Esophagus mucosa (tissue), 1 donor: ENCODE measurements around the gene MDP1. TPM values are rescaled to one million over a fixed set of nuclear protein-coding genes. Genes with fewer than 3 reads are reported as not detected.

Source experiments
- ATAC-seq: fragments of 200-7000 bp; cut with Tn5 transposase; one replicate; pipeline ENCODE4 v1.9.1; 2020
- total RNA-seq: library from RNA; stranded (reverse); gene quantifications from one replicate; pipeline ENCODE4 v1.2.4, GENCODE V29; 2023
- donor health status: DM: yes; HTN: yes; CAD: no.

The MDP1 gene
- total RNA-seq, 1 donor from 2014 or later, result 9.5 TPM

DNA sequence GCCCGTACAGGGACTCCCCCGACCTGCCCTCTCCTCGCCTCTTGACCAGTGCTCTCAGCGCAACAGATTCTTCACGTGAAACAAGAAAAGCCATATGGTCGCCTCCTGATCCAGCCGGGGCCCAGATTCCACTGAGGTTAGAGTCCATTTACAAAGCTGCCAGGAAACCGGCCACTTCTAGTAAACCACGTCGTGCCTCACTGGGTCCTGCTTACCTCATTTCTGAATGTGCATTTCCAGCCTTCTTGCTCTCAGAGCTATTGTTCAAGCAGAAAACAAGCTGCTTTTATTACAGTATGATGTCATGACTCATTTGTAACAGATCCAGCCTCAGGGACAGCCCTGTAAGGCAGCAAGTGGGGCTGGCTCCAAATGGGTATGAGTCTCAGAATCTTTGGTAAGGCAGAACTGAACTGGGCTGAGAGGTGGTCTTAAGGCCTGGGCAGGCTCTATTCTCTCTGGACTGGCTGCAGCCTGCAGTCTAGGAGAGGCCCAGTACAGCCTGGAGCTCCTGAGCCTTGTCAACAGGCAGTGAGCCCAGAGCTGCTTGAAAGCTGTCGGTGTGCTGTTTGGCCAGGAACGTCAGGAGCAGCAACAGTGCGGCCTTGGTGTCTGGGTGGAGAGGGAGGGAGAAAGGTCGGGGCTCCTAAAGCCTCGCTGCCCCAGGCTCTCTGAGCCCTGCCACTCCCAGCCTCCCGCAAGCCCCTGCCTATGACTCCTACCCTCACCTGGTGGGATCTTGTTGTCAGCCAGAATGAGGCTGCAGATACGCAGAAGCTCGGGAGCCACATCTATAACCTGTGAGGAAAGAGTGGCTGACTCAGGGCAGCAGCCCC lies 35.7 kb downstream of the MDP1 start:
- ATAC-seq, result peak; percentile 9

DNA sequence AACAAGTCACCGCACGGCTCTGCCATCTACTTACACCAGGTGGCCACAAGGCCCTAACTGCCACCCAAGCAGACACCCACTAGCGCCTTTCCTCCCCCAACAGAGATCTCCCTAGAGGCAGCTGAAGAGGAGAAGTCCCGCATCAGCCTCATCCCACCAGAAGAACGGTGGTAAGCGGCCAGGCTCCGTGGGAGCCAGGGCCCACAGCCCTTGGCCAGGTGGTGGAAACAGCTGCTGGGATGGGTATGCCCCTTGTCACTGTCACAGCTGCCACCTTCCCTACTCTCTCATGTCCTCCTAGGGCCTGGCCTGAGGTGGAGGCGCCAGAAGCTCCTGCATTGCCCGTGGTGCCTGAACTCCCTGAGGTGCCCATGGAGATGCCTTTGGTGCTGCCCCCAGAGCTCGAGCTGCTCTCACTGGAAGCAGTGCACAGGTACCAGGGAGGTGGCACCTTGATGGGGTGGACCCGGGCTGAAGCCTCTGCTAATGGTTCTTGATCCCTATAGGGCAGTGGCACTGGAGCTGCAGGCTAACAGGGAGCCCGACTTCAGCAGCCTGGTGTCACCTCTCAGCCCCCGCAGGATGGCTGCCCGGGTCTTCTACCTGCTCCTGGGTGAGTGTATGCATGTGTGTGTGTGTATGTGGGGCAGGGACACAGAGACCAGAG lies 36.4 kb downstream of the MDP1 start:
- ATAC-seq, result no peak

DNA sequence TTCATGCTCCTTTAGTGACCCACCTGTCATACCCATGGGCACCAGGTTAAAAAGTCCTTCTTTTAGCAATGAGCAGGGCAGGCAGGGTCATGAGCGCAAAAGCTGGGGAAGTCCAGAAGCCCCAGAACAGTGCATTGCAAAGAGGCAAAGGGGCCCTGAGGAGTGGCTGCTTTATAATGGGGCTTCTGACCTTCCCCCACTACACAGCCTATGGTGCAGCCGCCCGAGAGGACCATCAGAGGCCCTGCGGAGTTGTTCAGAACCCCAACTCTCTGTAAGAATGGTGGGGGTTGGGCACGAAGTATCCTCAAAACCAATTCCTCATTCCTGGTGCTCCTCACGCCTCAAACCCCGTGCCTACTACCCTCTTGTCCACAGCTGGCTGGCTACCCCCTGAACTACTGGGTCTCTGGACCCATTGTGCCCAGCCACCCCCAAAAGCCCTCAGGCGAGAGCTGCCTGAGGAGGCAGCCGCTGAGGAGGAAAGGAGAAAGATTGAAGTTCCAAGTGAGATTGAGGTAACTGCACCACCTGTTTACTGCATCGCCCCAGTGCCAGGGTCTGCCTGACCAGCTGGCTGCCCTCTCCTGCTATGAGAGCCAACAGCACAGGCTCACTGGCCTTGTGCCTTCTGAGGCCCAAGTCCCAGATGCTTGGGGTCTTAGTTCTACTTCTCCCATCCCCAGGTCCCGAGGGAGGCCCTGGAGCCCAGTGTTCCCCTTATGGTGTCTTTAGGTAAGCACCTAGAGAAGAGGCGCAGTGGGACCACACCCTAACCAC lies 37.3 kb downstream of the MDP1 start:
- ATAC-seq, result no peak

DNA sequence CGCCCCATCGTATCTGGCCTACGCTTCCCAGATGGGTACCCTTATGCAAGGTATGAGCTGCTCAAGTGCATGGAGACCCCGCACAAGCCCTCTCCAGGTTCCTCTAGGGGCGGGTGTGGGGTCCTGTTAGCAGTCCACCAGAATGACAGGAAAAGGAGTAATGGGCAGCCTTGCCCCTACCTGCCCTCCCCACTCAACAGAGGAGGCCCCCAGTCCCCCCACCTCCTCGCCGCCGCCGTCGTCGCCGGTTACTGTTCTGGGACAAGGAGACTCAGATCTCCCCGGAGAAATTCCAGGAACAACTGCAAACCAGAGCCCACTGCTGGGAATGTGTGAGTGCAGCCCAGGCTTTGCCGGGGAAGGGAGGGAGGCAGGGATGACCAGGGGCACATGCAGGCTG lies 38.0 kb downstream of the MDP1 start:
- ATAC-seq, result no peak

DNA sequence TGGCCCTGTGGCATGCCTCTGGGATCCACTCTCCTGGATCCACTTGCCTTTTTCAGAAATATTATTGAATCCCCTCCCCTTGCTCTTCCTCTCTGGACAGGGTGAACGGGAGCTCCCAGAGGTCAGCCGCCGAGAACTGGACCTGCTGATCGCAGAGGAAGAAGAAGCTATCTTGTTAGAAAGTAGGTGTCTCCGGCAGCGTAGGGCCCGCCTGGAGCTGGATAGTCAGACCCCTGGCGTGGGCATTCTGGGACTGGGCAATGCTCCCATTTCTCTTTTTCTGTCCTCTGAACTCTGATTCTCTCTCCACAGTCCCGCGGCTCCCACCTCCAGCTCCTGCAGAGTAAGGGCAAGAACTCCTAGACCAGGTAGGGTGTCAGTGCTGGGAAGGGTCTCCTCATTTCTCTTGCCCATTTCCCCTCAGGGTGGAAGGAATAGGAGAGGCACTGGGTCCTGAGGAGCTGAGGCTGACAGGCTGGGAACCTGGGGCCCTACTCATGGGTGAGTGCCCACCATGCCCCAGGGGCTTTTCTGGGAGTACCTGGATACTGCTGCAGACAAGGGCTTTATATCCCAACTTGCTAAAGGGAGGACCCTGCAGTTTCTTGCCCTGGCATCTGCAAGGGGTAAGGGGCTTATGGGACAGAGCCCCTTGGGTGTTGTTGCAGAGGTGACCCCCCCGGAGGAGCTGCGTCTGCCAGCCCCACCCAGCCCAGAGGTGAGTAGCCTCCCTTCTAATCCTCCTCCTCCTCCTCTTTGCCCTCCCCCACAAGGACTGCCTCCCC lies 38.6 kb downstream of the MDP1 start:
- no peak for ATAC-seq

DNA sequence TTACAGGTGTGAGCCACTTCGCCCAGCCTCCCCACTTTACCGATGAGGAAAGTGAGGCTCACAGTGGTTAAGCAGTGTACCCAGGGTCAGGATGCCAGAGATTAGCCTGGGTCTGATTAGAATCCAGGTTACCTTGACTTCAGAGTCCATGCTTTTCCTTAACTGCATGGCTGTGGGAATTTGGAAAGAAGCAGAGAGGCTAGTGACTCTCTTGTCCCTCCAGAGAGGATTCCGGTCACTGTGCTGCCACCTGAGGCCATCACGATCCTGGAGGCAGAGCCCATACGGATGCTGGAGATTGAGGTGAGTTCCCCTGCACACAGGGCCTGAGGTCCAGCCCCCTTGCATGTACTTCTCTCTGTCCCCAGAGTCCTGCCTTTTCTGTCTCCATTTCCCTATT lies 39.3 kb downstream of the MDP1 start:
- no peak for ATAC-seq

DNA sequence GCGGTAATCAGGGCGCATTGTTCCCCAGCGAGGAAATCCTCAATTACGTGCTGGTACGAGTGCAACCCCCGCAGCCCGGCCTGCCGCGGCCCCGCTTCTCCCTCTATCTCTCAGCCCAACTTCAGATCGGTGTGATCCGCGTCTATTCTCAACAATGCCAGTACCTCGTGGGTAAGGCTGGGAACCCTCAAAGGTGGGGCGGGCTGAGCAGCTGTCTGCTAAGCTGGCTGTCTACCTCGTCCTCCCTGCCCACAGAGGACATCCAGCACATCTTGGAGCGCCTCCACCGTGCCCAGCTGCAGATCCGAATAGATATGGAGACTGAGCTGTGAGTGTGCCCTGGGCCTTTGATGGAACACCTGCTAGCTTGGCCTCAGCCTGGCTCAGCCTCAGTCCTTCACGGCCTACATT lies 43.0 kb downstream of the MDP1 start:
- peak; percentile 2 for ATAC-seq

DNA sequence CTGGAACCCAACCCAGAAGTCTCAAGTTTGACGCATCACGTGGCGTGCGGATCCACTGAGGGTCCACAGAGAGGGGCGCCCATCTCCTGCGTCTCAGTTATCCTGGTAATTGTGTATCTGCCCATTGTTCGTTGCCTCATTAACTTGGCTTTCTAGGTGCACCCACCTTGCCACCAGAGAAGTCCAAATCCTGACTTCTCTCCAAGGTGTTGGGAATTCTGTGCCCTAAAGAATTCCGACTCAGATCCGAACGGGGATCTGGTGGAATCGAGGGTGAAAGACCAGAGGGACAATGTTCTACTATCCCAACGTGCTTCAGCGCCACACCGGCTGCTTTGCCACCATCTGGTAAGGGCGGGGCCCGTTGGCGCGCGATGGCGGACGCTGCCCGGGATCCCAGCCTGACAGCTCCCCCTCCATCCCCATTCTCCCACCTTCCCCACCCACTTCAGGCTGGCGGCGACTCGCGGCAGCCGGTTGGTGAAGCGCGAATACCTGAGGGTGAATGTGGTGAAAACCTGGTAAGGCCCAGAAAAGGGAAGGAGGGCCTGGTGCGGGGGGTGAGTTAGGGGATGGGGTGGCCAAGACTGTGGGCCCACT lies 43.5 kb downstream of the MDP1 start:
- ATAC-seq, result peak; percentile 19

DNA sequence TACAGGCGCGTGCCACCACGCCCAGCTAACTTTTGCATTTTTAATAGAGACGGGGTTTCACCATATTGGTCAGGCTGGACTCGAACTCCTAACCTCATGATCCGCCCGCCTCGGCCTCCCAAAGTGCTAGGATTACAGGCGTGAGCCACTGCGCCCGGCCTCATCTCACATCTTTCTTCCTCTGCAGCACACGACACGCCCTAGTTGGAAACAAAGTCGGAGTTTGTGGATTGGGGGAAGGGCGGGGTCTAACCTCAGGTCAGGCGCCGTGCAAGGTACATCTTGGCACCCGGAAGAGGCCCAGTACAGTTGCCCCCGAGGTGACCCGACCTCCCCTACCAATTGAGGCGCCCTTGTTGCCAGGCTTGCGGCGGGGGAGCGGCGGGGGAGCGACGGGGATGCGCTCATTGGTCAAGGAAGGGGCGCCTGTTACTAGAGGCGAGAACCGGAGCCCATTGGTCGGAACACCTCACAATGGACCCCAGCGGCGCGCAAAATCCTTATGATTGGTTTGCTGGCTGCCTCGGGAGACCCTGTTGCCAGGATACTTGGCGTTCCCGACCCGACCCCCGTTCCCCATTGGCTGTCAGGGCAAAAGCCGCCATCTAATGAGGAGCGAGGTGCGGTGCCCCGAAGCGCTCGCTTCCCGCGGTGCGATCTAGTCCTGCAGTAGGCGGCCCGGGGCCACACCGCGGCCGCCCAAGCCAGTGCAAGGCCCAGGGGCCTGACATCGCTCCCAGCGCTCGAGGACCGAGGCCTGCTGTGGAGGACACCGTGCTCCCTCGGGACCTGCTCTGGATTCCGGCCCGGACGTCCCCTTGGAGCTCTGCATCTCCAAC lies 44.2 kb downstream of the MDP1 start, which contains the start of gene REC8:
TSS of gene REC8 (plus strand) at position 659 of the 839 bp plus-strand sequence. CDS start 473 bp downstream, outside the sequence.
- peak; percentile 60 for ATAC-seq

DNA sequence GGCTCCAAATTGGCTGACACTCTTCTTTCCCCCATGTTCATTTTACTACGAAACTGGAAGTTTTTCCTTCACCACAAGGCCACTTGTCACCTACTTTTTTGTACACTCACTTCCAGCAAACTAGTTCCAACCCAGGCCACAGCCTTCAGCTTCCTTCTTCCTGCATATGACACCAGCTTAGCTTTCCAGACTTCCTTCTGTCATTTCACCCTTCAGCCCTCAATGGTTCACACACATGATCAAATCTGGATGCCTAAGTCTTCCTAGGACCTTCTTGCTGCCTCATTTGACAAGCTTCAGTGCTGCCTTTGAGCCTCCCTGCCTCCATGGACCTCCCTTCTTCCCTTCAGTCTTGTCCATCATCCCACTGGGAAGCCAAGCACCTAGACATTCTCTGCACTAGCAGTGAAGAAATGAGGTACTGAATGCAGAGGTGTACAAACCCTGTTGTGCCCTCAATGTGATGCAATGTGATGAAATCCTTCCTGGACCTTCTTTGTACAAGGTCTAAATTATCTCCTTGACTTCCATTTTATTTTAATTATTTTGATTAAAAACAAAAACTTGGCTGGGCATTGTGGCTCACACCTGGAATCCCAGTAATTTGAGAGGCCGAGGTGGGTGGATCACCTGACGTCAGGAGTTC lies 48.3 kb downstream of the MDP1 start:
- ATAC-seq, result no peak

DNA sequence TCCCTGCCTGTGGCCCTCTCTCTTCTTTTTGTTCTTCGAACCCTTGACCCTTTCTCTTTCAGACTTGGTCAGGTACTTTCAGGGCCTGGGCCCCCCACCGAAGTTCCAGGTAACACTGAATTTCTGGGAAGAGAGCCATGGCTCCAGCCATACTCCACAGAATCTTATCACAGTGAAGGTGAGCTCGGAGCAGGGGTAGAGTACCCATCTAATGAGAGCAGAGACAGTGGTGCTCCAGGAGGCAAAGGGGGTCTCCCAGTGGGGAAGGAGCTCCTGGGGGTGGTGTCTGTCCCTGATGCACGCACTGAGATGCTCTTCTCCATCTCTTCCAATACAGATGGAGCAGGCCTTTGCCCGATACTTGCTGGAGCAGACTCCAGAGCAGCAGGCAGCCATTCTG lies 50.1 kb downstream of the MDP1 start:
- ATAC-seq, result no peak

DNA sequence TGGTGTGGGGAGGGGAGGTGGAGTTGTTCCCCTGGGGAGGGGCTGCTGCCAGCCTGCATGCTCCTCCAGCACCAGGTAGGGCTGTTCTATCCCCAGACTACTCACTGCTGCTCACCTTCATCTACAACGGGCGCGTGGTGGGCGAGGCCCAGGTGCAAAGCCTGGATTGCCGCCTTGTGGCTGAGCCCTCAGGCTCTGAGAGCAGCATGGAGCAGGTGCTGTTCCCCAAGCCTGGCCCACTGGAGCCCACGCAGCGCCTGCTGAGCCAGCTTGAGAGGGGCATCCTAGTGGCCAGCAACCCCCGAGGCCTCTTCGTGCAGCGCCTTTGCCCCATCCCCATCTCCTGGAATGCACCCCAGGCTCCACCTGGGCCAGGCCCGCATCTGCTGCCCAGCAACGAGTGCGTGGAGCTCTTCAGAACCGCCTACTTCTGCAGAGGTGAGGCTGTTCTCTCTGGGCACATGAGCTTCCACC lies 51.3 kb downstream of the MDP1 start:
- ATAC-seq, result no peak

Other genes with a start within 250 kb of the MDP1 start
- gene DHRS4L2, start 227.1 kb downstream of the MDP1 start, total RNA-seq, result 28.8 TPM
- gene CARMIL3, start 164.1 kb downstream of the MDP1 start, total RNA-seq, result 0.48 TPM
- not detected for gene CPNE6, start 144.5 kb downstream of the MDP1 start, total RNA-seq
- 44.4 TPM for gene PCK2, start 121.8 kb downstream of the MDP1 start, total RNA-seq
- 48.2 TPM for gene DCAF11, start 101.3 kb downstream of the MDP1 start, total RNA-seq
- 1.1 TPM for gene NRL, start 101.1 kb downstream of the MDP1 start, total RNA-seq
- 0.60 TPM for gene FITM1, start 85.4 kb downstream of the MDP1 start, total RNA-seq
- 123 TPM for gene PSME1, start 79.9 kb downstream of the MDP1 start, total RNA-seq
- 19.1 TPM for gene EMC9, start 74.5 kb downstream of the MDP1 start, total RNA-seq
- 116 TPM for gene PSME2, start 69.5 kb downstream of the MDP1 start, total RNA-seq
- gene RNF31, start 68.6 kb downstream of the MDP1 start, total RNA-seq, result 39.7 TPM
- gene IRF9, start 54.8 kb downstream of the MDP1 start, total RNA-seq, result 44.2 TPM
- 5.4 TPM for gene REC8, start 44.0 kb downstream of the MDP1 start, total RNA-seq
- 44.6 TPM for gene IPO4, start 27.2 kb downstream of the MDP1 start, total RNA-seq
- gene TM9SF1, start 20.6 kb downstream of the MDP1 start, total RNA-seq, result 30.3 TPM
- gene TSSK4, start 10.4 kb downstream of the MDP1 start, total RNA-seq, result not detected
- 49.0 TPM for gene CHMP4A, start 2.6 kb downstream of the MDP1 start, total RNA-seq
- gene NEDD8, start 16.3 kb upstream of the MDP1 start, total RNA-seq, result 131 TPM
- 38.9 TPM for gene GMPR2, start 16.9 kb upstream of the MDP1 start, total RNA-seq
- 97.0 TPM for gene TINF2, start 26.6 kb upstream of the MDP1 start, total RNA-seq
- gene TGM1, start 47.1 kb upstream of the MDP1 start, total RNA-seq, result 1,652 TPM
- 91.5 TPM for gene RABGGTA, start 55.5 kb upstream of the MDP1 start, total RNA-seq
- 110 TPM for gene DHRS1, start 83.7 kb upstream of the MDP1 start, total RNA-seq
- 20.5 TPM for gene NOP9, start 83.8 kb upstream of the MDP1 start, total RNA-seq
- 27.4 TPM for gene CIDEB, start 91.9 kb upstream of the MDP1 start, total RNA-seq
- 82.9 TPM for gene LTB4R2, start 94.1 kb upstream of the MDP1 start, total RNA-seq
- 94.9 TPM for gene LTB4R, start 95.4 kb upstream of the MDP1 start, total RNA-seq
- 4.5 TPM for gene ADCY4, start 119.0 kb upstream of the MDP1 start, total RNA-seq
- gene RIPK3, start 123.9 kb upstream of the MDP1 start, total RNA-seq, result 10.5 TPM
- 3.4 TPM for gene NFATC4, start 152.1 kb upstream of the MDP1 start, total RNA-seq
- gene NYNRIN, start 182.9 kb upstream of the MDP1 start, total RNA-seq, result 6.1 TPM
- 0.44 TPM for gene CBLN3, start 213.6 kb upstream of the MDP1 start, total RNA-seq
- 32.0 TPM for gene KHNYN, start 213.9 kb upstream of the MDP1 start, total RNA-seq
- 23.8 TPM for gene SDR39U1, start 226.7 kb upstream of the MDP1 start, total RNA-seq